Lung microvascular endothelial cell (primary cell): ENCODE data around the gene PPP1R15B. TPM values are rescaled to one million over a fixed set of nuclear protein-coding genes. Genes with fewer than 3 reads are reported as not detected.

ENCODE experiments used
- DNase-seq, 2 donors: peaks; one replicate each; pipeline versions ENCODE4 v3.0.0 to v3.0.0-alpha.2; 2010; ENCODE audit warnings: low read depth in 2 of 2
- total RNA-seq: library from RNA; depleted of rRNA; stranded (reverse); fragments of >200 nt; gene quantifications from 2 replicates; pipeline ENCODE4 v1.2.1, GENCODE V29; 2014

Gene PPP1R15B
- total RNA-seq, 1 donor from 2014 or later = 21.0 TPM

GRCh38 chr1:204367193-204367858, 44.3 kb downstream of the PPP1R15B start:
- DNase-seq = peak in 1 of 2 donors; percentile 33

DNA sequence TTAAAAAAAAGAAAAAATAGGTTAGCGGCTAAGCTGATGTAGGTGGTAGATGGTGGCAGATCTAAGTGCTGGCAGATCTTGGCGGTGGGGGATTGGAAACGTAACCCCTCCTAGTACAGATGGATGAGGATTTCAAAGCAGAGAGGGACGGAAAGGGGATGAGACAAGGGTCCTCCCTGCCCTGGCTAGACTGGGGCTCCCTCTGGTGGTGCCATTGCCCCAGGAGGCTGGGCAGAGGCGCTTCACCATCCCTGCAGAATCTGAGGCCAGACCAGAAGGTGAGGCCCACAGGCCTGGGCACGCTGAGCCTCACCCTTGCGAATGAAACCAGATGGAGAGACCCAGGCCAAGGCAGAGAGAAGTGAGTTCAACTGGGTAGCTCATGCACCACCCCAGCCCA, 44.9 kb downstream of the PPP1R15B start:
- DNase-seq = no peak

DNA sequence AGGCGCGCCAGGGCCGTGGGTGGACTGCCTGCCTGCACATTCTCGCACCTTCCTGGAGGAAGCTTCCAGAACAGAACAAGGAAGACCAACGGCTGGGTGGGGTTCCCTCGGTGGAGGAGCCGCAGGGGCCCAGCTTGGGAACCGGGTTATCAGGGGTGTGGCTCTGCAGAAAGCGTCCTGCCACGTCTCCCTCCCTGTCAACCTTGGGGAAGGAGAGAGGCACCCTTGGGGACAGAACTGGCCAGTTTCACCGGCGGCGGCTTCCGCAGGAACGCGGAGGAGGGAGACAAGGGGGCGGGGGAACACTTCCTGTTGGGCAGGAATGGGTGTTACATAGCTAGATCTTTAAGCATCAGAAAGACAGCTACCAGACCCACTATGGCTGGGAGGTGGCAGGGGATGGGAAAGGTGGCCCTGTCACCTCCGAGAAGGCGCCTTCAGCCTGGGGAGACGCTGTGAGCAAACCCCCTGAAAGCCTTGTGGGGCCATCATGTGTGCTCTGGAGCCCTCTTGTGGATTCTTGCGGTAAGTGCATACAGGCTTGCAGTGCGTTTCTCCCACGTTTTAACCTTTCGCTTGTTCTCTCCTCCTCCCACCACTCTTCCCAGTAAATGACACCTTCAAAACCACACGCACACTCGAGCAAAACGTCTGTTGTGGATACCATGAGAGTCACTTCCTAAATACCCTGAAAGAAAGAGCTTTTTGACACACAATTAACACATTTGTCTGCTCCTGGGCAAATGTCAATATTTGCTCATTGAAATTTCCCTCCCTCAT, 48.1 kb downstream of the PPP1R15B start:
- DNase-seq = peak; percentile 79 to 84

GRCh38 chr1:204362984-204363334, 48.7 kb downstream of the PPP1R15B start:
- DNase-seq = no peak

- no peak for DNase-seq
Measured at GRCh38 chr1:204361781-204362180, 49.8 kb downstream of the PPP1R15B start.

GRCh38 chr1:204361341-204361771, 50.3 kb downstream of the PPP1R15B start:
- DNase-seq = no peak

DNA sequence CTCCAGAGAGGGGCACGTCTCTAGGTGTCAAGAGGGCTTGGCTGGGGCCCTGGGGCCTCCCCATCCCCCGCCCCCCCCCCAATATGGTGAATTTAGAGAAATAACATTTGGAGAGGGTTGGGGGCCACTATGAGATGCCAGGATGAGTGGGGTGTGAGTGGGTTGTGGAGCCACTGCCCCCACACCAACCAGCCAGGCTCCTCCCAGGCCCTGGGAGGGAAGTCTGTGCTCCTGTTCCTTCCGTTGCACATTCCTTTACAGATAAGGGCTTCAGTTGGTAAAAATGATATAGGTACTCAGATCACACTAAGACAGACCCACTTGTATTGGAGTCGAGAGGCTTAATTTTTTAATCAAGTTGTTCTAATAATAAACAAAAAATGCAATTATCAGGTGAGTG, 51.3 kb downstream of the PPP1R15B start:
- DNase-seq = no peak

DNA sequence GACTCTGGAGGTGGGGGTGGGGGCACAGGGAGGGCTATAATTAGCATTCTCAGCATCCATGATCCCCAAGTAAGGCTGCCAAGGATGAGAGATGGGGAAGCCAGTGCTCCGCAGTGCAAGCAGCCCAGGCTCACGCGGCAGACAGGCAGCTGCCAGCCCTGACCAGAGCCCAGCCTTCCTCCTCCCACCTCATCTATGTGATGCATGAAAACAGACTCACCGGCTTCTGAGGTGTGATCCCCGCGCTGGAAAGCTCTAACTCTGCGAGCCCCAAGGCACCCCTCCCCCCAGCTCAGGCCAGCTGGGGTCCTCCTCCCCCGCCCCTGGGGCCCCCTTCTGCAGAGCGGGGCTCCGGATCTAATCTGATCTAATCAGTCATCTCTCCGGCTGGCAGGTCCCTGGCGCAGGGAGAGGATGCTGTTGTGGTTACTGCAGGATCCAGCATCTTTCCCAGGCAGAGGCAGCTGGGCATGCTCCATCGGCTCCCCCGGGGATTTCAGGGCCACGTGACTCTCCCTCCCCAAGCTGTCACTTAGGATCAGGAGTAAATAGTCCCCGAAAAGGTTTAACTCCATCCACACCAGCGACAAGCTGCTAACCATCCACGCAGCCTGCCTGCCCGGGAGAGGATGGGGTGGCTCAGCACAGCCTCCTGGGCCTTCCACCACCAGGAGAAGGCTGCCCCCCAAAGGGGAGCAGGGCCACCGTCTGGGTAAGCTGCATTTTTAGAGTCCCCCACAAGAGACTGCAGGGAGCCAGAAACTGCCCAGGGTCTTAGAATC, 52.0 kb downstream of the PPP1R15B start, which contains the start of gene PLEKHA6:
TSS of gene PLEKHA6 (minus strand) at position 456 of the 782 bp plus-strand sequence. CDS start 86,202 bp downstream, outside the sequence.
- DNase-seq = peak in 1 of 2 donors; percentile 48

DNA sequence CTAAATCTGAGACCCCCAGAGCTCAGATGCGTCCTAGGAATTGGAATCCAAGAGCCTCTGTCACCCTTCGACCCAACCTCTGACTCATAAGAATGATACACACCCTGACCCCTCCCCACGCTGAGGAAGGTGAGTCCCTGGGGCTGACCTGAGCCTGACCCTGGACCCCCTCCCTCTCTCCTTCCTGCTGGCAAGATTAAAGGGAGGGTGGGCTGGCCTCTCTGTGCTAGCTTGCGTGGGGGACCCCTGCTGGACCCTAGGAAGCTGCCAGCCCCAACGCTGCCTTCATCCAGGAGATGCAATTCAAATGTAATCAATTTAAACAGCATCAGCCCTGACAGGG, 52.5 kb downstream of the PPP1R15B start:
- no peak for DNase-seq

DNA sequence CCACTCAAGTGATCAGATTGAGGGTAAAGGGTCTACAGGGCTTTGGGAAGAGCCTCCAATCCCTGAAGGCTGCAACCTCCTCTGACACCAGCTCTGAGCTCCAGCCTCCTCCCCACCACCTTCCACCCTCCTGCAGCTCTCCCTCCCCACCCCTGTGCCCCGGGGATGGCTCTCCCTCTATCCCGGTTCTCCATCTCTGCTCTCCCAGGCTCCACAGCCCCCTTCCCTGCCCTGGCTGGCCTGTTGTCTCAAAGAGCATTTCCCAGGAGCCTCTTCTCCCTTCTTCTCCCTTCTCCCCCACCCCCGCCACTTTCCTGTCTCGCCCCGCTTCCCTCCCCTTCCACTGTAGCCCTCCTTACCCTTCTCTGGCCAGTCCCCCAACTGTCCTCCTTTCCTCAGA, 53.0 kb downstream of the PPP1R15B start:
- DNase-seq = no peak

DNA sequence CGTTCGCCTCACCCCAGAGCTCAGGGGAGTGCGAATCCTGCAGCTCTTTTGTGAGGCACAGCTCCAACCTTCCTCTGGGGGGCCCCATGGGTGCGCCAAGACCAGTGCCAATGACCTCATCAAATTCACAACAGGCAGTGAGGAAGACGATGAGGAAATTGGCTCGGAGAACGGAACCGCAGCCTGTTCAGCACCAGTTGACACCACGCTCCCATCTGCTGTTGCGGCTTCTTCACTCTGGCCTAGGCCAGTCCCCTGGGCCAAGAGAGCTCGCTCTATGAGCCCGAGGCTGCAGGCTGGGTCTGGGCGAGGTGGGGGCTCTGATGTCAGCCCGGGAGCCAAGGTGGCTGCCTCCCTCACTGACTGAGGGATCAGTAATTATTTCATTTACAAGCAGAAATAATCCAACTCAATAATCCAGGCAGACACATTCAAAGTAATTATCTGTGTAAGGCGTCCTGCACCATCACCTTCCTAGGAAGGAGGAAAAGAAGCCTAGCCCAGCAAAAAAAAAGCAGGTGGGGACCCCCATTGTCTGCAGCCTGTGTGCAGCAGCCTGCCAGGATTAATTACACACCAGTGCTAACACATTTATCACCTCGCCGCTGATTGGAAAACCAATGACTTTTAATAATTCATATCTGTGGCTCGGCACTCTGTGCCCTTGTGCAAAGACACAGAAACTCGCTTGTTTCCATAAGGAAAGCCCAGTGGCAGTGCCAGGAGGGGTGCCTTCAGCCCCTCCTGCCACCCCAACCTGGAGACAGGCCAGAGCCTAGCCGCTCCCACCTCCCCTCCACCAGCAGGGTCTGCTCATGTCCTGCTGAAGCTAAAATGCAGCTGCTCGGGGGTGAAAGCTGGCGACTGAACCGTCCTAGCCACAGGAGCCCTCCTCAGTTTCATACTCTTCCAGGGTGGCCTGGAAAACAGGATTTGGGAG, 53.8 kb downstream of the PPP1R15B start:
- peak in 1 of 2 donors; percentile 78 for DNase-seq

DNA sequence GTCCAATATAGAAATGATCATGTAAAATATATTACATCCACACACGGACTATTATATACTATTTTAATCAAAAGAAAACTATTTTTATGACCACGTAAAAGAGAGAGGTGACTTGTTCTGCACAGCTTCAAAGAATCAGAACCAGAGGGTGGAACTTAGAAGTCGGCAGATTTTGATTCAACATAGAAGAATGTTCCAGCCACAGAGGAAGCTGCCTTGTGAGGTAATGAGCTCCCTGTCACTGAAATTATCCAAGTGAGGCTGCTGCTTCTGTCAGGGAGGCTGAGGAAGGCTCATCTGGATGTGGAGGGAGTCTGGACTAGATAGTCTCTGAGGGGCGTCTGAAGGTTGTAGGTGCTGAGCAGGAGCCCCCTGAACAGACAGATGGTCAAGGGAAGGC, 54.6 kb downstream of the PPP1R15B start:
- DNase-seq = no peak

- no peak for DNase-seq
Measured at GRCh38 chr1:204355913-204356312, 55.7 kb downstream of the PPP1R15B start.

- no peak for DNase-seq
Measured at GRCh38 chr1:204354579-204354978, 57.0 kb downstream of the PPP1R15B start.

Other genes with a start within 250 kb of the PPP1R15B start
- not detected in 2 replicates for gene REN, start 245.5 kb downstream of the PPP1R15B start, total RNA-seq
- gene KISS1, start 215.3 kb downstream of the PPP1R15B start, total RNA-seq = 0.22 and 0.40 TPM in 2 replicates
- under 0.01 TPM in 2 replicates for gene GOLT1A, start 197.8 kb downstream of the PPP1R15B start, total RNA-seq
- gene PLEKHA6, start 51.9 kb downstream of the PPP1R15B start, total RNA-seq = 0.40 and 0.65 TPM in 2 replicates
- gene PIK3C2B, start 83.0 kb upstream of the PPP1R15B start, total RNA-seq = 10.7 and 15.5 TPM in 2 replicates
- gene MDM4, start 104.6 kb upstream of the PPP1R15B start, total RNA-seq = 7.0 and 15.9 TPM in 2 replicates